GM12873 (cell line): ENCODE data around the gene TFPT.

Source experiments
- TF ChIP-seq, protein P1 (sequence below): IDR thresholded peaks from 2 replicates; pipeline ENCODE4 v1.5.1; 2012; ENCODE audit warnings: low read depth, mild to moderate bottlenecking, moderate library complexity, low read length, control low read depth; ENCODE audit not compliant: insufficient read depth; ENCODE audit errors: missing control alignments

Gene TFPT, protein sequence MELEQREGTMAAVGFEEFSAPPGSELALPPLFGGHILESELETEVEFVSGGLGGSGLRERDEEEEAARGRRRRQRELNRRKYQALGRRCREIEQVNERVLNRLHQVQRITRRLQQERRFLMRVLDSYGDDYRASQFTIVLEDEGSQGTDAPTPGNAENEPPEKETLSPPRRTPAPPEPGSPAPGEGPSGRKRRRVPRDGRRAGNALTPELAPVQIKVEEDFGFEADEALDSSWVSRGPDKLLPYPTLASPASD

DNA sequence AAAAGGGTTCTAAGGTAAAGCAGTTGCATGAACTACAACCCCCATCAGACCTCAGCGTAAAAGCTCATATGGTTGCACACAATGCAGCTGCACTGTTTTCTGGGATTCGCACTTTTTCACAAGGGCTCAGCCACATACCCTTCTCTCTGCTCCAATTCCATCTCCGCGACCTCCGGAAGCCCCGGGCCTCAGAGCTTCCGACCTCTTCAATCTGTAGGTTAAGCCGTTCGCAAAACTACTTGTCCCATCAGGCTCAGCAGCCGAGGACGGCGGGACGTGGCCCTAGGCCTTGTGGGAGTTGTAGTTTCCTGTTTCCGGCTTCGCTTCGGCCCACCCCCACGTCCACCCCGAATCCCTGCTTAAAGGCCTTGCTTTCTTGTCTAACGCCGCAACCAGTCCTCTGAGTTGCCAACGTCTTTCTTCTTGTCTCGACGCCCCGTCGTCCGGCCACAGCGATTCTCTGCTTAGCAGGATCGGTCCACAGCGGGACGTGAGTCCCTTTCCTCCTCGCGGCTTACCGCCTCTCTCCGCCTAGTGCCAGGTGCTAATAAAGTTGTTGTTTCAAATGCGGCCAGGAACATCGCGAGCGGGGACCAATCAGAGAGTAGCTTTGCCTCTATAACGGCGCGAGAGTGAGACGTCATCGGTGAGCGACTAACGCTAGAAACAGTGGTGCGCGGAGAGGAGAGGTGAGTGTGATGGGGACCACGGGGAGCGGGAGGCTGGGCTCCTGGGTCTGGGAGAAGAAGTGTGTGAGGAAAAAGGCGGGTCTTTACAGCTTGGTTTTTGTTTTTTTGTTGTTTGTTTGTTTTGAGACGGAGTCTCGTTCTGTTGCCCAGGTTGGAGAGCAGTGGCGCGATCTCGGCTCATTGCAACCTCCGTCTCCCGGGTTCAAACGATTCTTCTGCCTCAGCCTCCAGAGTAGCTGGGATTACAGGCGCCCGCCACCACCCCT is at the start of gene TFPT, which contains the start of gene PRPF31:
Gene TFPT (minus strand): TSS at position 549 of the 955 bp plus-strand sequence. CDS start 388 bp downstream, at position 161.
Gene PRPF31 (plus strand): TSS at position 646 of the 955 bp plus-strand sequence. CDS start 2,525 bp downstream, outside the sequence.
- TF ChIP-seq, protein P1, sequence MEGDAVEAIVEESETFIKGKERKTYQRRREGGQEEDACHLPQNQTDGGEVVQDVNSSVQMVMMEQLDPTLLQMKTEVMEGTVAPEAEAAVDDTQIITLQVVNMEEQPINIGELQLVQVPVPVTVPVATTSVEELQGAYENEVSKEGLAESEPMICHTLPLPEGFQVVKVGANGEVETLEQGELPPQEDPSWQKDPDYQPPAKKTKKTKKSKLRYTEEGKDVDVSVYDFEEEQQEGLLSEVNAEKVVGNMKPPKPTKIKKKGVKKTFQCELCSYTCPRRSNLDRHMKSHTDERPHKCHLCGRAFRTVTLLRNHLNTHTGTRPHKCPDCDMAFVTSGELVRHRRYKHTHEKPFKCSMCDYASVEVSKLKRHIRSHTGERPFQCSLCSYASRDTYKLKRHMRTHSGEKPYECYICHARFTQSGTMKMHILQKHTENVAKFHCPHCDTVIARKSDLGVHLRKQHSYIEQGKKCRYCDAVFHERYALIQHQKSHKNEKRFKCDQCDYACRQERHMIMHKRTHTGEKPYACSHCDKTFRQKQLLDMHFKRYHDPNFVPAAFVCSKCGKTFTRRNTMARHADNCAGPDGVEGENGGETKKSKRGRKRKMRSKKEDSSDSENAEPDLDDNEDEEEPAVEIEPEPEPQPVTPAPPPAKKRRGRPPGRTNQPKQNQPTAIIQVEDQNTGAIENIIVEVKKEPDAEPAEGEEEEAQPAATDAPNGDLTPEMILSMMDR, result no peak

DNA sequence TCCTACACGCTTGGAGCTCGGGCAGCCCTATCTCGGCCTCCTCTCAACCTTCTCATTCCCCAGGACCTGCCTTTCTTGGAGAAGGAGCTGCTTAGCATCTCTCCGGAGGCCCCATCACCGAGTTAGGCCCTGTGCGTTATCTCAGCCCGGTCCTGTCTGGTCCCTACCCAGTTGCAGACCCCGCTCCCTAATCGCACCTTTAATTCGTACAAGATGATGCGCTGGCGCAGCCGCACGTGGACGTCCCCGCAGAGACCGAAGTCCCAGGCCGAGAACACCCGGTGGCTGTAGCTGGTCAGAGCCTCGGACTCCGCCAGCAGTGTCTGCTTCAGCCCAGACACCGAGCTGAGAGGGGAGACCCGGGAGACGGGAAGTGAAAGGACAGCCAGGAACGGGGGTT is 49.8 kb upstream of the TFPT start:
- TF ChIP-seq, protein P1, result no peak

DNA sequence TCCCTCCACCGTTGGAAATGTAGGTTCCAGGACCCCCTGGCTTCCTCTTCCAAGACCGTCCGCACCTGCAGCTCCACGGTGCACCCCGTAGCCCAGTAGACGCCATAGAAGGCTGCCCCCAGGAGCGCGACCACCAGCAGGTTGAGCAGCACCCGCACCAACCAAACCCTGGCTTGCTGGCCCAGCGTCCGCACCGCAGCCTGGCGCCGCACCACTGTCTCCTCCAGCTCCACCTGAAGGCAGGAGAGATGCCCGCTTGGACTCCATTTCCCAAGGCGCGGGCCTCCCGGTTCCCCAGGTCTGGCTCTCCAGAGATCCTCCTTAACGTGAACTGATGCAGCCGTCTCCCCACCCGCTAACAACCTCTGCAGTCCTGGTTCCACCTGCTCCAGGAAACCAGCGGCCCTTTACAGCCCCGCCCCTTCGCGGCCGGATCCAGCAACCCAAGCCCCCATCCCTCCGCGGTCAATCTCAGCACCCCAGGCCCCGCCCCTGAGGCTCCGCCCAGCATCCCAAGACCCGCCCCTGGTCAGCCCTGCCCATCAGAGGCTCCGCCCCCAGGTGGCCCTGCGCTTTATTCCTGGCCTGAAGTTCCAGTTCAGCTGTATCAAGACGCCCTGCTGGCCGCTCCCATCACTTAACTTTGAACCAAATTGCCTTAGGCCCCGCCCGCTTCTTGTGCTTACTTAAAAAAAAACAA is 49.1 kb upstream of the TFPT start:
- TF ChIP-seq, protein P1, result no peak

DNA sequence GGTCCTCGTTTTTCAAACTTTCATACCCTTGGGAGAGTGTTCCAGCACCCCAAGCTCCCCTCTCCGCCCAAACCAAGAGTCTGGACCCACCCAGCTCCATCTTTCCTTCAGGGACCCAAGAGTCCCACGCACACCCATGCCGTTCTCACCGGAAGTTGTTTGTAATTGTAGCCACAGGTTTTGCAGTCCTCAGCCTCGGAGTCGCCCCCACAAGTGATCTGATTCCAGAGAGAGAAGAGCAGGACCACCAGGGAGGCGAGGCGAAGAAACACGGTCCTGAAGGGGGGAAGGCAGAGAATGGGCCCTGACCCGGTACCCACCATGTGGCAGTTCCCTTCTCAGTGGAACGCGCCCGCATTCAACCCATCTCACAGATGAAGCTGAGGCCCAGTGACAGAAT is 47.4 kb upstream of the TFPT start:
- TF ChIP-seq, protein P1, result no peak

DNA sequence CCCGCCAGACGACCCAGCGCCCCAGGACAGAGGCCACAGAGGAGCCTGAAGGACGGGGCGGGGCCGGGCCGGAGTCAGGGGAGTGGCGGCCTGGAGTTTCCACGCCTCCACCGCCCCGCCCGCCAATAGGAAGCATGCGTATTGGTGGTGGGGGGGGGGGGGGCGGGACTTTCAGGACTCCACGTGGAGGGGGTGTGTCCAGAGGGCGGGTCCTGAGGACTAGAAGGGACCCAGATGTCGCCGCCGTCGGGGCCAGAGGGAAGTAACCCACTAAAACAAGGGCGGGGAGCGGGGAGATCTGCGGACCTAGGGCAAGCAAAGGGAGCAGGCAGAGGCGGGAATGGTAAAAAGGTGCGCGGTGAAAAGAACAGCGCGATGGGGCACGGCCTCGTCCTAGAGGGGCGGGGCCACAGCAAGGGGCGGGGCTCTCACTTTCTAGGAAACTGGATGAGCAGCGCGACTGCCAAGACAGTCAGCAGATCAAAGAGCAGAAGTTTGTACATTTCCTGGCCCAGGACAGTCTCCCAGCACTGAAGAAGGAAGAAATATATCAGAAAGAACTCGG is 46.9 kb upstream of the TFPT start:
- TF ChIP-seq, protein P1, result no peak

DNA sequence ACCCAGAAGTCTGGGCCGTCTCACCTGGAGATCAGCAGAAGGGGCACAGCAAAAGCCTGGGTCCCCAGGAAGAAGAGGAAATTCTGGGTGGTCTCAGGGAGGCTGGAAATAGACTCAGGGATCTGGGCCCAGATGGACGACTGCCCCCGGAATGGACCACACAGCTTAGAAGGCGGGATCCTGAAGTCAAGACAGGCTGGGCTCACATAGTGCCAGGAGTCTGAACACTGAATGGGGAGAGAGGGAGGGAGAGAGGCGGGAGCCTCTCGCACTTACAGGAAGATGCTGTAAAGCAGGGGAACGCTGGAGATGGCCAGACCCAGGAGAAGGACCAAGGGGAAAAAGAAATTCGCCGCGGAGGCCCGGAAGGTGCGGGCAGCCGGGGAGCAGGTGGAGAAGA is 45.4 kb upstream of the TFPT start:
- TF ChIP-seq, protein P1, result no peak
